ENCODE results near the gene BST1.

The BST1 gene

DNA sequence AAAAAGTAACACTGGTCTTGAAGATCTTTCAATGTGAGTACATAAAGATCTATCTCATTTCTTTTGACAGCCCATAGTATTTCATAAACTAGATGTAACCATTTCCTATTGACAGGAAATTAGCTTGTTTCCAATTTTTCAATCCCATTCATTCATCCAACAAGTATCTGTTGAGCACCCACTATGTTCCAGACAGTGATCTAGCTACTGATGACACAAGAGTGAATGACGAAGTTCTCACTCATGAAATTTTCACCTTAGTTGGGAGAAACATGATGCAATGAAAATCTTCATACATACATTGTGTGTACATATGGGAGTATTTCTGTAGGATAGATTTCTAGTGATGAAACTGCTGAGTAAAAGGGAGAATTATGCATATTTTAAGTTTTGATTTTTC is 76.9 kb downstream of the BST1 start:
- H3K36me3 ChIP-seq, result no peaks in the 10 kb centered on the region
- DNase-seq, result no peak
- peaks cover 0 to 16% (median 6%) of the 10 kb centered on the region in 4 donors for H3K4me1 ChIP-seq
- no peaks in the 10 kb centered on the region for H3K27me3 ChIP-seq
- H3K27ac ChIP-seq, result peak overlapping the region; percentile 34 to 42
- peak overlapping the region; percentile 53 to 62 for H3K4me3 ChIP-seq
- TF ChIP-seq, protein P1, sequence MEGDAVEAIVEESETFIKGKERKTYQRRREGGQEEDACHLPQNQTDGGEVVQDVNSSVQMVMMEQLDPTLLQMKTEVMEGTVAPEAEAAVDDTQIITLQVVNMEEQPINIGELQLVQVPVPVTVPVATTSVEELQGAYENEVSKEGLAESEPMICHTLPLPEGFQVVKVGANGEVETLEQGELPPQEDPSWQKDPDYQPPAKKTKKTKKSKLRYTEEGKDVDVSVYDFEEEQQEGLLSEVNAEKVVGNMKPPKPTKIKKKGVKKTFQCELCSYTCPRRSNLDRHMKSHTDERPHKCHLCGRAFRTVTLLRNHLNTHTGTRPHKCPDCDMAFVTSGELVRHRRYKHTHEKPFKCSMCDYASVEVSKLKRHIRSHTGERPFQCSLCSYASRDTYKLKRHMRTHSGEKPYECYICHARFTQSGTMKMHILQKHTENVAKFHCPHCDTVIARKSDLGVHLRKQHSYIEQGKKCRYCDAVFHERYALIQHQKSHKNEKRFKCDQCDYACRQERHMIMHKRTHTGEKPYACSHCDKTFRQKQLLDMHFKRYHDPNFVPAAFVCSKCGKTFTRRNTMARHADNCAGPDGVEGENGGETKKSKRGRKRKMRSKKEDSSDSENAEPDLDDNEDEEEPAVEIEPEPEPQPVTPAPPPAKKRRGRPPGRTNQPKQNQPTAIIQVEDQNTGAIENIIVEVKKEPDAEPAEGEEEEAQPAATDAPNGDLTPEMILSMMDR (IDR thresholded peaks at IDR 0.05), result no peak
- no peaks in the 10 kb centered on the region for H3K9me3 ChIP-seq
- intact Hi-C loops (cut with DNase I; ENCODE audit: low total_unique reads), result no loop called here

DNA sequence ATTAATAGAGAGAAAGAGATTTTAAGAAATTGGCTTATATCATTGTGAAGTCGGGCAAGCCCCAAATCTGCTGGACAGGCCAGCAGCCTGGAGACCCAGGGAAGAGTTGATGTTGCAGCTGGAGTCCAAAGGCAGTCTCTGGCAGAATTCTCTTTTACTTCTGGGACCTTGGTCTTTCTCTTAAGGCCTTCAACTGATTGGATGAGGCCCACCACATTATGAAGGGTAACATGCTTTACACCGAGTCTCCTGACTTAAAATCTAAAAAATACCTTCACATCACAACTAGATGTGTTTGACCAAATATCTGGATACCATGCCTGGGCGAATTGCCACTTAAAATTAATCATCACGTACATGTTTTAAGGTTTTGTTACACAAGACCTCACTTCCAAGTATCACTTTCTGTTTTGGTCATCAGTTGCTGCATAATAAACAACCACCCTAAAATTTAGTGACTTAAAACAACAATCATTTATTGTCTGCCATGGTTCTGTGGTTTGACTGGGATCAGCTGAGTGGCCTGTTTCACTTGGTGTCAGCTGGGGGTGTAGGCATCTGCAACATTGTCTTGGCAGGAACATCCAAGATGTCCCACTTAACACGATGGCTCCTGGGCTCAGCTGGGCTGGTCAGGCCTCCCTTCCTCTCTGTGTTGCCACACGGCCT is 78.7 kb downstream of the BST1 start:
- no peak for DNase-seq
- Histone ChIP-seq H3K4me1 (peaks cover 0 to 16% (median 6%) of the 10 kb centered on the region in 4 donors), H3K27me3 (no peaks in the 10 kb centered on the region), H3K36me3 (no peaks in the 10 kb centered on the region), H3K27ac (no peak overlapping the region), H3K4me3 (no peak overlapping the region), H3K9me3 (peaks cover 0 to under 1% (median 0%) of the 10 kb centered on the region in 3 donors)
- intact Hi-C loops (cut with DNase I; ENCODE audit: low total_unique reads), result no loop called here
- TF ChIP-seq, protein P1 (IDR thresholded peaks at IDR 0.05), result no peak
